Breast epithelium (tissue), 3 donors: ENCODE results near the gene KCTD8.

ENCODE experiments used
- POLR2A ChIP-seq: fragments of 450-650 bp; IDR thresholded peaks from one replicate; pipeline ENCODE4 v1.6.1; 2016; ENCODE audit warnings: antibody characterized with exemption, mild to moderate bottlenecking, moderate library complexity
- POLR2AphosphoS5 ChIP-seq, 3 donors: sonication (generic); formaldehyde crosslinking; IDR thresholded peaks; one replicate each; pipeline ENCODE4 v1.6.1; 2017; ENCODE audit warnings: antibody characterized with exemption in 3 of 3
- TF ChIP-seq, protein P1 (sequence below), 3 donors: fragments of 450-650 bp; IDR thresholded peaks; one replicate each; pipeline ENCODE4 v1.5.1; 2016 to 2017; ENCODE audit warnings: antibody characterized with exemption in 3 of 3, mild to moderate bottlenecking in 3 of 3, moderate library complexity in 3 of 3

- TF ChIP-seq, protein P1, sequence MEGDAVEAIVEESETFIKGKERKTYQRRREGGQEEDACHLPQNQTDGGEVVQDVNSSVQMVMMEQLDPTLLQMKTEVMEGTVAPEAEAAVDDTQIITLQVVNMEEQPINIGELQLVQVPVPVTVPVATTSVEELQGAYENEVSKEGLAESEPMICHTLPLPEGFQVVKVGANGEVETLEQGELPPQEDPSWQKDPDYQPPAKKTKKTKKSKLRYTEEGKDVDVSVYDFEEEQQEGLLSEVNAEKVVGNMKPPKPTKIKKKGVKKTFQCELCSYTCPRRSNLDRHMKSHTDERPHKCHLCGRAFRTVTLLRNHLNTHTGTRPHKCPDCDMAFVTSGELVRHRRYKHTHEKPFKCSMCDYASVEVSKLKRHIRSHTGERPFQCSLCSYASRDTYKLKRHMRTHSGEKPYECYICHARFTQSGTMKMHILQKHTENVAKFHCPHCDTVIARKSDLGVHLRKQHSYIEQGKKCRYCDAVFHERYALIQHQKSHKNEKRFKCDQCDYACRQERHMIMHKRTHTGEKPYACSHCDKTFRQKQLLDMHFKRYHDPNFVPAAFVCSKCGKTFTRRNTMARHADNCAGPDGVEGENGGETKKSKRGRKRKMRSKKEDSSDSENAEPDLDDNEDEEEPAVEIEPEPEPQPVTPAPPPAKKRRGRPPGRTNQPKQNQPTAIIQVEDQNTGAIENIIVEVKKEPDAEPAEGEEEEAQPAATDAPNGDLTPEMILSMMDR (IDR thresholded peaks at IDR 0.05), result no peak
- TF ChIP-seq POLR2AphosphoS5 (IDR thresholded peaks at IDR 0.05), result no peak
- TF ChIP-seq POLR2A, result no peak
Observed at GRCh38 chr4:44446801-44447562, 1.6 kb downstream of the KCTD8 start.
